Mucosa of gallbladder (tissue), 1 donor: Measurements from ENCODE around the gene EPAS1. TPM values are rescaled to one million over a fixed set of nuclear protein-coding genes. Genes with fewer than 3 reads are reported as not detected.

ENCODE experiments used
- DNase-seq: peaks from one replicate; pipeline ENCODE4 v3.0.0-alpha.2; 2020; ENCODE audit warnings: low spot score
- total RNA-seq: library from RNA; stranded (reverse); gene quantifications from one replicate; pipeline ENCODE4 v1.2.1, GENCODE V29; 2021
- donor health status: DM: no; HTN: no; CAD: no.

EPAS1 gene
- total RNA-seq, 1 donor from 2014 or later: 221 TPM

DNA sequence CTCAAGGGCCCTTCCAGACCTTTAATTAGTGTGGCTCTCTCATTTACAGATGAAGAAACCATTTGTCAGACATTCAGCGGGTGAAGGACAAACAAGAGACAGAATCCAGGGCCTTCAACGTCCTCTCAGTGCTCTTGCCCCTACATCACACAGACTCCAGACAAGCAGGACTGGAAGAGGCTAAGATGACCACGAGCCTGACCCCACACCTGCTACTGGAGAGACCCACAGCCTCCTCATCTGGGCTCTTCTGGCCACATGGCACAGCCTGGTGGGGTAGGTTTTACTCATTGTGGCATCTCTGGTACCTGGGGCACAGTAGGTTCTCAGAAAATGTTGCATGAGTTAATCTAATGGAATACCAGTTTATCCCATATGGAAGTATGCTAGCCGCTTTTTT is 112.5 kb downstream of the EPAS1 start:
- no peak for DNase-seq

DNA sequence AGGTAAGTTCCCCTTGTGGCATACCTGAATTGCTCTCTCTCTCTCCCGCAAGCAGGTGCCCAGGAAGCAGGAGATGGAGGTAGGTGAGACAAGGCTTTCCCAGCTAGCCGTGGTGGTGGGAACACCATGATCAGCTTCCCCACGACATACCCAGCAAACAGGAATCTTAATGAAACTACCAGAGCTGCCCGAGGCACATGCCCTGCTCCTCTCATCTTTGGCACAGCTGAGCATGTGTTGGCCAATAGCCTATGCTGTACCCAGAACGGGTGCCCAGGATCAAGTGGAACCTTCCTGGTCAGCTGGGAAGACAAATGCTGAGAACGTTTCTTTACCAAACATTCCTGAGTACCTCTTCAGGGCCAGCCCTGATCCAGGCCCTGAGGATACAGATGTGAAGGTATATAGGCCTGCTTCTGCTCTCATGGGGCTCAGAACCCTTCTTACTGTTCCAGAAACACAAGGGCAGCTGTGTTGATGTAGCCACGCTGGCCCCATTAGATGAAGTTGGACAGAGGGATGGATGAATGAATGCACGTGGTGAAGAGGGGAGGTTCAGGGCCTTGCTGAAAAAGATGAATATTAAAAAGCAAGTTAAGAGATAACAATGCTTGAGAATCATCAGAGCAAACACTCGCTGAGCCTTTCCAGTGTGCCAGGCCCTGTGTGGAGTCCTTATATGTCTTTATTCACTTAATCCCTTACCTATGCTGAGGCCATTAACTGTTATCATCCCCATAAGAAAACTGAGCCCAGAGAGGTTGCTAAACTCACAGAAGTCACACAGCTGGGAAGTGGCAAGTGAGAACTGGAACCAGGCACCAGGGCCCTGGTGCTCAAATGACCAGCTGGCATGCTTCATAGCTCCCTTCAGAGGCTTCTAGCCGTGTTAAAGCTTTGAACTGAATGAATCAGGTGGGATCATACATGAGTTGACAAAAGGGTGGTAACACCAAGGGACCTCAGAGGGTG is 113.4 kb downstream of the EPAS1 start:
- no peak for DNase-seq

- no peak for DNase-seq
Observed at GRCh38 chr2:46411245-46411641, 114.0 kb downstream of the EPAS1 start.

- no peak for DNase-seq
Observed at GRCh38 chr2:46411985-46412384, 114.8 kb downstream of the EPAS1 start.

- DNase-seq: no peak
Observed at GRCh38 chr2:46413111-46413510, 115.9 kb downstream of the EPAS1 start.

DNA sequence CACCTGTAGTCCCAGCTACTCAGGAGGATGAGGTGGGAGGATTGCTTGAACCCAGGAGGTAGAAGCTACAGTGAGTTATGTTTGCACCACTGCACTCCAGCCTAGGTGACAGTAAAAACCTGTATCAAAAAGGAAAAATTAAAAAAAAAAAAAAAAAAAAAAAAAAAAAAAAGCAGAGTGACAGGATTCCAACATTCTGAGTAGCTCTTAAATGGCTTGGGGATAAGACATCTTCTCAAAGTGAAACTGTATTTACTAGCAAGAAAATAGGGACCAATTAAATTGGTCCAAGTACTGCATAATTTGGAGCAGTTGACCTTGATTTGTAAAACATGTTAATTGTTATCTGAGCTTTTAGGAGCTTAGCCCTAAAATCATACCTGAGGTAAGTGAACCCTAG is 116.4 kb downstream of the EPAS1 start:
- no peak for DNase-seq

- no peak for DNase-seq
Observed at GRCh38 chr2:46414701-46415100, 117.5 kb downstream of the EPAS1 start.

DNA sequence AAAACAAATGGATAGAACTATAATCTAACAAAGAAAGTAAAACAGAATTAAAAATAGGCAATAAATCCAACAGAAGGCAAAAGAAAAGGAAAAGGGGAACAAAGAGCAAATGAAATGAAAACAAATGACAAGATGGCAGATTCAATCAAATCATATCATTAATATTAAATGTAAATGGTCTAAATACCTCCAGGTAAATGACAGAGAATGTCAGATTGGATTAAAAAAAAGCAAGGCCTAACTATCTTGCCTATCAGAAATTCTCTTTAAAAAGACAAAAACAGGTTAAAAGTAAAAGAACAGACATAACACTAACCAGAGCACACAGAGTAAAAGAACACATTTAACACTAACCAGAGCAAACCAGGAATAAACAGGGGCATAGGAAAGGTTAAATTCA is 119.1 kb downstream of the EPAS1 start:
- no peak for DNase-seq

DNA sequence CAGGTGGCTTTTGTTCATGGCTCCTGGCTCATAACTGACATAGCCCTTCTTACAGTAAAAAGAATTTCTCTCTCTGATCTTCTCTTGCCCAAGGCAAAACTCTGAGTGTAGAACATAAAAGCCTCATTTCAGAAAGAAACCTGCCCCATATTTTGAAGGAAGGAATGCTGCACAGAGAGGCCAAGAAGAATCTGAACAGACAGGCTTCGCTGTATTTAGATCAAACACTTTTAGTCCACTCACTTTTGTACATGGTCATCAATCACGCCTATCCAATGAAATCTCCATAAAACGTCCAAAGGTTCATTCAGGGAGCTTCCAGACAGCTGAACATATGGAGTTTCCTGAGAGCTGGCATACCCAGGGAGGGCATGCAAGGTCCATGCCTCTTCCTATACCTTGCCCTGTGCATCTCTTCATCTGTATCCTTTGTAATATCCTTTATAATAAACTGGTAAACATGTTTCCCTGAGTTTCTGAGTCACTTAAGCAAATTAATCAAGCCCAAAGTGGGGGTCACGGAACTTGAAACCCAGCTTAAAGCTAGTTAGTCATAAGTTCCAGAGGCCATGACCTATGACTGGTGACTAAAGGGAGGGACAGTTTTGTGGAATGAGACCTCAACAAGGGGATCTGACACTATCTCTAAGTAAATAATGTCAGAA is 119.7 kb downstream of the EPAS1 start:
- DNase-seq: no peak

- DNase-seq: no peak
Observed at GRCh38 chr2:46420945-46421344, 123.7 kb downstream of the EPAS1 start.

GRCh38 chr2:46421361-46421760 is 124.2 kb downstream of the EPAS1 start:
- DNase-seq: no peak

- DNase-seq: no peak
Observed at GRCh38 chr2:46422717-46423394, 125.6 kb downstream of the EPAS1 start.

DNA sequence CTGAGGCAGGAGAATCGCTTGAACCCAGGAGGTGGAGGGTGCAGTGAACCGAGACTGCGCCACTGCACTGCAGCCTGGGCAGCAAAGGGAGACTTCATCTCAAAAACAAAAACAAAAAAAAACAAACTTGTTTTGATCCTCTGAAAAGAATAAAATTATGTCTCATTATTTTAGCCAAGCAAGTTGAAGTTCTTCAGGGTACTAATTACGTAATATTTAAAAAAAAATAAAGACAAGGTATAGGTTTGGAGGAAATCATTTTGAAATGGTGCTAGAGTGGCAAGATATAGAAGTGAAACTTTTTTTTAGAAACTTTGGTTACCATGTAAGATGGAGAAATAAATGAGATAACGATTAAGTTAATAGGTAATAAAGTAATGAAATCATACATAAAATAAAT is 127.7 kb downstream of the EPAS1 start:
- DNase-seq: no peak

- DNase-seq: no peak
Observed at GRCh38 chr2:46428911-46429436, 131.8 kb downstream of the EPAS1 start.

GRCh38 chr2:46430413-46430812 is 133.2 kb downstream of the EPAS1 start:
- no peak for DNase-seq

DNA sequence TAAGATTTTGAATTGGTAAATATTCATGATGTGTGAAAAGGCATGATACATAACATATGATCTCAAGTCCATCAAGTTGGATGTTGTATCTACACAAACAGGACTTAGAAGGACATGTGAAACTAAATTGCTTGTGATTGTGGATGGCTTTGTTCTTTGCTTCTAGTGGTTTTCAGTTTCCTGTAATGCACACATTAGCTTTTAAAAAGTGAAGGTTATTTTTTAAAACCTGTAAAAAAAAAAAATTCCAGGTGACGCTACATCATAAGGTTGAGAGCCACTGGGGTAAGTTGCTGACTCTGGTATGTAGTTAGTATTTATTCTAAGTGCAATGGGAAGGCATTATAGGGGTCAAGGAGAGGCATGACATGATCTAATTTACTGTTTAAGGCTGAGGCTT is 133.8 kb downstream of the EPAS1 start:
- no peak for DNase-seq

DNA sequence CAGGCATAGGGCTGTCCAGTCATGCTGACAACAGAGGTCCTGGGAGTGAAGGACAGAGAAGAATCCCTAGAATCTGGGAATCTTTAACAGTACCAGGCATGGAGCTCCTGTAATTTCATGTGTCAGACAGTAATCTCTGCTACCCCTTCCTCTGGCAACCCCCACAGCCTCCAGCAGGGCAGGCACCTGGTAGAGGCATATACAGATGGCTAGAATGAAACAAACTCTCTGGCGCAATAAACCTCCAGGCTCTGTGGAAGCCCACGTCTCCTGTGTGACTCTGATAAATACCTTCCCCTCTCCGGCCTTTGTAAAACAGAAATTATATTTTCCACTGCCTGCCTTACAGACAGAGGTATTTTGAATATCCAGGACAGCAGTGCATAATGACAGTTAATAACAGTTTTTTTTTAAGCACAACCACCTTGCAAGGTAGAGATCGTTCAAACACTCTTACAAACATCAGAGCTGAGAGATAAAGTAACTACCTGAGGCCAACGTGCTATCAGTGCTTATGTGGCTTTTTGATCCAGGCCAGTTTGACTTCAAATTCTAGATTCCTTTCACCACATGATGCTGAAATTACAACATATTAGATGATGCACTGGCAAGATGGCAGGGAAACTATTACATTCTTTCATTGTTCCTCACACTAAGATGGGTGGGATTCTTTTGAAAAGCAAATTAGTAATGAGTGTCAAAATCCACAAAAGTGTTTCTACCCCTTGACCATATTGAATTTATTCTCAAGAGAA is 134.5 kb downstream of the EPAS1 start:
- no peak for DNase-seq

- DNase-seq: no peak
Observed at GRCh38 chr2:46434851-46435273, 137.7 kb downstream of the EPAS1 start.

GRCh38 chr2:46435353-46435752 is 138.1 kb downstream of the EPAS1 start:
- no peak for DNase-seq

- DNase-seq: no peak
Observed at GRCh38 chr2:46435796-46436360, 138.7 kb downstream of the EPAS1 start.
